HG03571 (cell line): ENCODE results near the gene ACP2.
"Not testable (repeated sequence)": the region's sequence is repeated elsewhere in the genome, so short reads cannot be mapped to it uniquely, and the experiment has no call there.

Experiments
- ATAC-seq: cut with Tn5 transposase; IDR thresholded peaks from one replicate; pipeline ENCODE4 v1.9.1; 2021; ENCODE audit not compliant: unreplicated experiment

The ACP2 gene

DNA sequence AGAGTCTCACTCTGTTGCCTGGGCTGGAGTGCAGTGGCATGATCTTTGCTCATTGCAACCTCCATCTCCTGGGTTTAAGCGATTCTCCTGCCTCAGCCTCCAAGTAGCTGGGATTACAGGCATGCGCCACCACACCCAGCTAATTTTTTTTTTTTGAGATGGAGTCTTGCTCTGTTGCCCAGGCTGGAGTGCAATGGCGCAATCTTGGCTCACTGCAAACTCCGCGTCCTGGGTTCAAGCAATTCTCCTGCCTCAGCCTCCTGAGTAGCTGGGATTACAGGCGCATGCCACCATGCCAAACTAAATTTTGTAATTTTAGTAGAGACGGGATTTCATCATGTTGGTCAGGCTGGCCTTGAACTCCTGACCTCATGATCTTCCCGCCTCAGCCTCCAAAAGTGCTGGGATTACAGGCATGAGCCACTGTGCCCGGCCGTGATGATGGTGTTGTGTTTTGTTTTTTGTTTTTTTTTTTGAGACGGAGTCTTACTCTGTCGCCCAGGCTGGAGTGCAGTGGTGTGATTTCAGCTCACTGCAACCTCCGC lies 40.5 kb downstream of the ACP2 start:
- not testable (repeated sequence) for ATAC-seq

GRCh38 chr11:47207459-47207858 lies 41.2 kb downstream of the ACP2 start:
- ATAC-seq: no peak

DNA sequence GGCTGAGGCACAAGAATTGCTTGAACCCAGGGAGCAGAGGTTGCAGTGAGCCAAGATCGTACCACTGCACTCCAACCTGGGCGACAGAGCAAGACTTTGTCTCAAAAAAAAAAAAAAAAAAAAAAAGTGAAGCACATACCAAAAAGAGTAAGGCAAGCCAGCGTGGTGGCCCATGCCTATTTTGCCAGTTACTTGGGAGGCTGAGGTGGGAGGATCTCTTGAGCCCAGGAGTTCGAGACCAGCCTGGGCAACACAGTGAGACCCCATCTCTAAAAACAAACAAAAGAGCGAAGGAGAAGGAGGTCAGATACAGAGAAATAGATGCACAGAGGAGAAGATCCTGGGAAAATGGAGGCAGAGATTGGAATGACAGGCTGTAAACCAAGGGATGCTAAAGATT lies 42.0 kb downstream of the ACP2 start:
- ATAC-seq: not testable (repeated sequence)

DNA sequence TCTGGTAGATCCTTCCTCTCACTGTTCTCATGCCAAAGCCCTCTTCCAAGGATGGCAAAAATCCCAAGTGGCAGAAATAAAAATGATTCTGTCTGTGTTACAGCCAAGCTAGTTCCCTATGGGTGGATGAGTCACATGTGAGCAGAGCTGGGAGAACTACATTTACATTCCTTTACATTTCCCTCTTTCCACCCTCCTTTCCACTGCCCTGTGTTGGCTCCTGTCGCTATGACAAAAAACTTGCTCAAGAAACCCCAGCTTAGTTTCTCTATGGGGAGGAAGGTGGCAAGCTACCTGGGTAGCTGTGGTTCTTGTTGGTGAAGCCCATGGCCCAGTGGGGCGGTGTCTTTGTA lies 44.0 kb downstream of the ACP2 start:
- no peak for ATAC-seq

DNA sequence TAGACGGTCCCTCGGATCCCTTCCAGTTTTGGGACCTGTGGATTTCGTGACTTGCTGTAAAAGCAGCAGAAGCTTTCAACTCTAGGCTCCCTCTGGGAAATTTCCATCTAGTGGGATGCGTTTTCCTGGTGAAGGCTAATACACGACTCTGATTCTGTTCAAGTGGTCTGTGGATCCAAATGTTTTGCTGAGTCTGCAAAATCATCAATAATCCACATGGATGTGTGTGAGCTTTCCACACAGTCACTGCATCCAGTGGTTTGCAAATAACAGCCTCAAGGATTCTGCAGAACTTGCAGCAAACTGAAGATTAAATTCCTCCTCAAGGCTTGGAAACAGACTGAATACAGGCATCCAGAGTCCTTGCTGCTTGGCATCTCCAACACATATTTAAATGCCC lies 46.0 kb downstream of the ACP2 start:
- no peak for ATAC-seq

DNA sequence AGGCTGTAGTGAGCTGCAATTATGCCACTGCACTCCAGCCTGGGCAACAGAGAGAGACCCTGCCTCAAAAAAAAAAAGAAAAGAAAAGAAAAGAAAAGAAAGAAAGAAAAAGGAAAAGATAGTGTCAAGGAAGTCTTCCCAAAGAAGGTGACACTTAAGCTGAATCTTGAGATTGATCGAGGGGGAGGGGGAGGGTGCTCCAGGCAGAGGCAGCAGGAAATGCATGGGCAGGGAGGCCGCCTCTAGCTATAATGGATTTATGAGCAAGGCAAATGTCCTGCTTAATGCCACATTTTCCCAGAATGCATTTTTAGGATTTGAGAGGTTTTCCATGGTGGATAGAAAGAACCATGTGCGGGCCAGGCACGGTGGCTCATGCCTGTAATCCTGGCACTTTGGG lies 47.6 kb downstream of the ACP2 start:
- ATAC-seq: no peak

DNA sequence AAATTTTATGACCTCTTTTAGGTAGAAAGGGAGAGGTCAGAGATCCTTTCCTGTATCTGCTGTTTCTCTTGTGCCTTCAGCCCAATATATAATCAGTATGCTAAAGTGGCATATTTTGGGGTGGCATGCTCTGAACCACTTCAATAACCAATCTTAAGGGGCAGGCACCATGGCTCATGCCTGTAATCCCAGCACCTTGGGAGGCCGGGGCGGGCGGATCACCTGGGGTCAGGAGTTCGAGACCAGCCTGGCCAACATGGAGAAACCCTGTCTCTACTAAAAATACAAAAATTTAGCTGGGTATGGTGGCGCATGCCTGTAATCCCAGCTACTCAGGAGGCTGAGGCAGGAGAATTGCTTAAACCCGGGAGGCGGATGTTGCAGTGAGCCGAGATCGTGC lies 50.5 kb downstream of the ACP2 start:
- not testable (repeated sequence) for ATAC-seq

DNA sequence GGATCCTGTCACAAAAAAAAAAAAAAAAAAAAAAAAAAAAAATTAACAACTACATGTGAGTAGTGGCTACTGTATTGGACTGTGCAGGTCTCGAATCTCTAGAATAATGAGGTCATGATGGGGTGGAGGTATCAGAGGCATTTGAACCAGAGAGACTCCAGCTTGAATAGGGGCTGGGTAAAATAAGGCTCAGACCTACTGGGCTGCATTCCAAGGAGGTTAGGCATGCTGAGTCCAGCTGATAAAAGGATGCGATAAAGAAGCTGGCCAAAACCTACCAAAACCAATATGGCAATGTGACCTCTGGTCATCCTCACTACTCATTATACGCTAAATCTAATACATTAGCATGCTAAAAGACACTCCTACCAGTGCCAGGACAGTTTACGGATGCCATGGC lies 56.5 kb downstream of the ACP2 start:
- no peak for ATAC-seq

DNA sequence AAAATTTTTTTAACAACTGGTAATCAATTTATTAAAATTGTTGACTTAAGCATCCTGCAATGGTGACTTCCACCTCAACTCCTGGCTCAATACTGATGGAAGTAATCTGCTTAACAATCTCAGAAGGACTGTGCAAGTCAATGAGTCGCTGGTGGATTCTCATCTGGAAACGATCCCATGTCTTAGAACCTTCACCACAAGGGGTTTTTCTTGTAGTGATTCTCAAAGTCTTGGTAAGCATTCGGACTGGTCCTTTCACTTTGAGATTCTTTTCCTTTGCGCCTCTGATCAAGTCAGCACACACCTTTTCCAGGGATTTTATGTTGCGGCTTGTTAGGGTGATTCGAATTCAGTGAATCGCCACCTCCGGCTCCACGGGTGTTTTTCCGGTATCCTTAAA lies 57.5 kb downstream of the ACP2 start:
- not testable (repeated sequence) for ATAC-seq
